SKM-1 (cell line): ENCODE measurements around the gene KCNA5.

Experiments used
- DNase-seq: peaks from one replicate; lab custom pipeline; 2025; ENCODE audit not compliant: unreplicated experiment; lab: John Stamatoyannopoulos, UW

KCNA5 gene

DNA sequence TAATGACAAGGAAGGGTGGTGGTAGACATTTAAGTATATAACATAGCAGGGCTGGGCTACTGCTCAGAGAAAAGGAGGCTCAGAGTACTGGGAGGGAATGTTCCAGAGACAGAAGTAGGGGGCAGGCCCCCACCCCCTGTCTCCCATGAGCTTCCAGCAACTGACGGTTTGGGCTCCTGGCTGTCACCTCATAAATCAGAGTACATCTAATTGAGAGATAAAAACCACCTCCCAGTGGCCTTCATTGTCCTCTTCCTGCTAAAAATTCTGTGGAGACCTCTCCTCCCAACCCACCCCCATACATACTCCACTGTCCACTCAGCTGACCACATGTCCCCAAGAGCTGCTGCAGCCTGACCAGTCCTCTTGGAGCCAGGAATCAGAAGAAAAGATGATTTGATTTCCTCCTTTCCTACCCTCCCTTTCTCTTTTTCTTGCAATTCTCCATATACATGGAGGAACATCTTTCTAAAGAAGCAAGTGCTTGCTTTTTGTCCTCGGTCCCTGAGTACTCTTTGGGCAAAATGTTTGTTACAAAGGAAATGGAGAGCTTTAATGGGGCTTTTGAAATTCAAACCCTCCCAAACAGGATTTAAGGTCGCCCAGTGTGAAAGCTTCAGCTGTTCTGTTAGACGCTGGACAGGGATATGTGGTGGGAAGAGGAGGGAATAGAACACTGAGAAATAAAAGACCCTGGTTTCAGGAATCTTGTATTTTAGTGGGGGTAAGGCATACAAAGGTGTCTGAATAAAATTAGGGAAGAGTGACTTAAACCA is 16.4 kb upstream of the KCNA5 start:
- DNase-seq, result no peak

DNA sequence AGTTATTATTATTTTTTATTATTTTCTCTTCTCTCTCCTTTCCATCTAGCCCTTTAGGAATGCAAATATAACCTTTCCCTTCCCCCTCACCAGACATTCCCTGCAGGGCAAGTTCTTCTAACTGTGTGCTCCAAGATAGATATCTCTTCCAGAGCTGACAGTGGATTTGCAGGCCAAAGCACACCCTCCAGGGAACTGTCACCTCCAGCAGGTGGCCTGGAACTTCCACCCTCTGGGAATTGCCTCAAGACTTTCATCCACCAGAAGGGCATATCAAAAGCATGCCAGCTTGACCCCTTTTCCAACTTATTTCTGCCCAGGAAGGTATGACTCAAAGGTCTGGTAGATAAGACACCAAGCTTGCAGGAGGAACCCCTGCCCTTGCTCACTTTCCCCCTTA is 13.6 kb upstream of the KCNA5 start:
- DNase-seq, result no peak

GRCh38 chr12:5031242-5031641 is 12.4 kb upstream of the KCNA5 start:
- DNase-seq, result no peak

GRCh38 chr12:5031958-5032357 is 11.7 kb upstream of the KCNA5 start:
- DNase-seq, result no peak

DNA sequence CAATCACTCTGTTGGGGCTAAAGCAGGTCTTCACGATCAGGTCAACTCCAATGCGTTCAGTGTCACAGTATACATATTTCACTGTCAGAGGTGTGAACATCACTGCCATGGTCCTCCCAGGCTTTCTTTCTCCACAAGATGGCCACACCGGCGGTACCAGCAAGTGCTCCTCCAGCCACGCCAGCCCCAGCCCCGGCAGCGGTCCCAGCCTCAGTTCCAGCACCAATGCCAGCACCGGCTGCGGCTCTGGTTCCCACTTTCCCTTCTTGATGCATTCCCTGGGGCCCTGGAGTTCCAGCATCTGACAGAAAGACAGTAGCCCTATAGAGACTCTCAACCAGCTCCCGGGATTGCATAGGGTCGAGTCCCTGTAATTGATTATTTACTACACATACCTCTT is 10.9 kb upstream of the KCNA5 start:
- no peak for DNase-seq

GRCh38 chr12:5033883-5034282 is 9.8 kb upstream of the KCNA5 start:
- no peak for DNase-seq

GRCh38 chr12:5034603-5035002 is 9.1 kb upstream of the KCNA5 start:
- no peak for DNase-seq

GRCh38 chr12:5035618-5036017 is 8.1 kb upstream of the KCNA5 start:
- no peak for DNase-seq

GRCh38 chr12:5036031-5036430 is 7.6 kb upstream of the KCNA5 start:
- DNase-seq, result no peak

- DNase-seq, result no peak
Measured at GRCh38 chr12:5037795-5038357, 5.8 kb upstream of the KCNA5 start.

DNA sequence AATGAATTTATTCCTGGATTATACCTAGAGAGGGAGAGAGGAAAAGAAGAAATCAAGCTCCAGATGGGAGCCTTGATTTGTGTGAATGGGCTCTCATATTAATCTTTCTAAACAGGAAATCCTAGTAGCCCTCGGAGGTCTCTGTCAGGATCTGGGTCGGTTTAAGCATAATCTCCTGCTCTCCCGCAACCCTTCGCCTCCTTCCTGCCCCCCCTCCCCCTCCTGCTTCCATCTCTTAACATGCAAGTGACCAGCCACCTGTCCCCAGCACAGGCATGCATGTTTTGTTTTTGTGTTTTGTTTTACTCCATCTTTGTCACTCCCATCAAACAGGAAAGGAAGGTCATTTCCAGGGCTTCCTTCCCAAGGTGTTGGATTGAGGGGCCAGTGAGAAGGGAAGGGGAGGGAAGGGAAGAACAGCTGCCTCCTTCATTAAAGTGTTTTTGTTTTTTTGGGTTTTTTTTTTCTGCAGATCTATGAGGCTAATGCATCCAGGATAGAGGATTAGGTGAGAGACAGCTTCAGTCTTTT is 4.8 kb upstream of the KCNA5 start:
- DNase-seq, result no peak

- DNase-seq, result no peak
Measured at GRCh38 chr12:5039815-5040214, 3.9 kb upstream of the KCNA5 start.

DNA sequence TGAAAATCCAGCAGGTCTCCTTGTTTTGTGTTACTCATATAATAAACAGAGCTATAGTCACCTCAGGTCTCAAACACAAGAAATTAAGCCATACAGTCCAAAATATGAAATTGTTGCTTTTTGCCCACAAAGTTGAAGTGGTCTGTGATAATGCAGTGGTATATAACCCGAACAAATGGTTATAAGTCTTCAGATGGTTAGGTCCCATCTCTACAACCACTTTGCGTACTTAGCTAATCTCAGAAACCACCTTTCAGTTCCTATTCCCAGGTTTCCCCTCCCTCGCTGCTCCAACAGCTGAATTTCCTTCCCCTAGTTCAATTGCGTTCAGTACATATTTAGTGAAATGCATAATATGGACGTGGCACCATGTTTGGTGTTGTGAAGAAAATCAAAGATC is 3.3 kb upstream of the KCNA5 start:
- DNase-seq, result no peak

- DNase-seq, result no peak
Measured at GRCh38 chr12:5044420-5045295, 979 bp downstream of the KCNA5 start.

DNA sequence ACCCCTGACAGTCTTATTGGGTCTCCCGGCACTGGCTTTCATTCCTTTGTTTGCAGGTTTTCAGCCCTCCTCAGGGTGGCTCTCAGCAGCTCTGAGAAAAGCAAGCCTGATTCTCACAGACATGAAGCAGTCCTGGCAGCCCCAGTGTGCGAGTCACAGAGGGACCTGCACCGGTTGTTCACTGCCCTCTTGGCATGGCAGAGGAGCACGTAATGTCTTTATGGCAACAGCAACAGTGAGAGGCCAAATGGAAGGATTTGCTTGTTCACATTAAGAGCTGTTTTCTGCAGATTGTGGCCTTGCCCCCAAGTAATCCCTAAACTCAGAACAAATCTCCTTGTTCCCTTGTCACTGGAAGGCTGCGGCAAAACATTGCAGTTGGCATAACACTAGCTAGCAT is 3.4 kb downstream of the KCNA5 start:
- no peak for DNase-seq

- DNase-seq, result no peak
Measured at GRCh38 chr12:5047729-5048128, 4.0 kb downstream of the KCNA5 start.

DNA sequence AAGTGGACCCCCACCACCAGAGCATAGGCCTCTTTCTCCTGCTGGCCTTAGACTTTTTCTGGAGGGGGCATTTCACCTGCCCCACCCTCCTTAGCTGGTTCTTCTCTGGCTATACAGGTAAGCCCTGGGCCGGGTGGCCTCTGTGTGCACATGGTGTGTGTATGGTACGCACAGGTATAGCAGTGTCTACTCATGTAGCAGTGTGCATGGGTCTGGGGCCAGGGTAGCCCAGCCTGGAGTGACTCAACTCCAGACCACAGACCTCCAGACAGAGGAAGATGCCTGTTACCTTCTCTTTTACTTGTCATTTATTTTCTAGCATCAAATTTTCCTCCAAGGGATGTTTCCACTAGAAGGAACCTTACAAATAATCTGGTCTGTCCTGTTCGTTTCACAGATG is 6.9 kb downstream of the KCNA5 start:
- no peak for DNase-seq

- no peak for DNase-seq
Measured at GRCh38 chr12:5051334-5051733, 7.7 kb downstream of the KCNA5 start.

DNA sequence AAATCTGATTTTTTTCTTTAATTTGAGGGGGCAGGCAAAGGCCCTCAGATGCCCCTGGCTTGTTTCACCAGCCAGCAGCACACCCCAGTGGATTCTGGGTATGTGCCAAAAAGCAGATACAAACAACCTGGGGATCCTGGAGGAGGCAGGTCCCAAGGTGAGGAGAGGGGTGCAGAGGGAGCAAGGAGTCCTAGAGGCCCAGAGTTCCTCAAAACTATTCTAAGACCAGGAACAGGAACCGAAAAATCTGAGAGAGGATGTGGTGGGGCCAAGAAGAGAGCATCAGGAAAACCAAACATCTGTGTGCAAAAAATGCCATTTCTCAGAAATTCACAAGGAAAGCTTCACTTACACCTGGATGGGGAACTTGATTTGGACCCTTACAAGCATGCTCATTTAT is 8.2 kb downstream of the KCNA5 start:
- no peak for DNase-seq

DNA sequence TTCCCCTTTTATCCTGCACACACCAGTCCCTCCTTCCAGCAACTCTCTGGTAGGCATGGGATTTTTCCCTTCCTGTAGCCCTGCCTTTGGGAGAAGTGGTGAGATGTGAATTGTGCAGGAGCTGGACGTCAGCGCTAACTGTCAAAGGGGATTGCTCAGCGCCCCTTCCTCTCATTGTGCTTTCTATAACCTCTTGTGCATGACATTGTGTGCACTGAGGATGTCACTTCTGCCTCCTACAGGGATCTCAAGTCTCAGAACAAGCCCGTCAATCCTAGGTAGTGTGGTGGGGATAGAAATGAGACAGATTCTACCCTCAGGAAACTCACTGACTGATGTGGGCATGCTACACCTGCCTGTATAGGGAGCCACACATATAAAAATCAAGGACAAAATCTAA is 8.7 kb downstream of the KCNA5 start:
- DNase-seq, result no peak

DNA sequence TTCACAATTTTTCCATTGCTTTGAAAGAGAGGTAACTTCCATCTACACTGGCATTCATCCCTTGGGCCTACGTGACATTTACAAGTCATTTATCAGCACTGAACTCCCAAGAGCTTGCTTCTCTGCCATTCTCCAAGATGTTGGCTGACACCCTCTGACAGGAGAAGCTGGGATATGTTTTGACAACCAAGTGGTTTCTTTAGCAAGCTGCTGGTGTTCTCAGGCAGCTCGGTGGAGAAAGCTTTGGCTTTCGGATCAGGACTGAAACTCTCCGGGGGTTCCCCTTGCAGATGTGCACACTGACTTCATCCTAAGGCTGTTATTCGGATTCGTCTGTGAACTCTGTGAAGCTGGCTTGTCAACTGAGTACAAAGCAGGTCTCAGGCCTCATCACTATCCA is 15.7 kb downstream of the KCNA5 start:
- no peak for DNase-seq

- no peak for DNase-seq
Measured at GRCh38 chr12:5060958-5061357, 17.3 kb downstream of the KCNA5 start.
